HG03469 (cell line): ENCODE measurements around the gene FCN2.

Source experiments
- ATAC-seq: cut with Tn5 transposase; IDR thresholded peaks from one replicate; pipeline ENCODE4 v1.9.1; 2021; ENCODE audit warnings: mild to moderate bottlenecking, moderate library complexity, moderate number of reproducible peaks; ENCODE audit not compliant: unreplicated experiment

The FCN2 gene

GRCh38 chr9:134880484-134881312 is at the start of gene FCN2:
FCN2 (plus strand) TSS chr9:134880810; CDS start chr9:134880822, 12 bp downstream.
- no peak for ATAC-seq

GRCh38 chr9:134830926-134831720 is 49.5 kb upstream of the FCN2 start:
- no peak for ATAC-seq

- ATAC-seq = no peak
Measured at GRCh38 chr9:134832471-134832870, 48.1 kb upstream of the FCN2 start.

GRCh38 chr9:134833294-134833880 is 47.2 kb upstream of the FCN2 start:
- ATAC-seq = no peak

- ATAC-seq = no peak
Measured at GRCh38 chr9:134834217-134834956, 46.2 kb upstream of the FCN2 start.

- ATAC-seq = no peak
Measured at GRCh38 chr9:134834957-134835419, 45.6 kb upstream of the FCN2 start.

GRCh38 chr9:134835448-134835847 is 45.2 kb upstream of the FCN2 start:
- no peak for ATAC-seq

GRCh38 chr9:134835987-134836386 is 44.6 kb upstream of the FCN2 start:
- ATAC-seq = no peak

GRCh38 chr9:134836406-134836970 is 44.1 kb upstream of the FCN2 start:
- no peak for ATAC-seq

- no peak for ATAC-seq
Measured at GRCh38 chr9:134837529-134837928, 43.1 kb upstream of the FCN2 start.

- no peak for ATAC-seq
Measured at GRCh38 chr9:134838651-134839454, 41.8 kb upstream of the FCN2 start.

GRCh38 chr9:134839455-134840125 is 41.0 kb upstream of the FCN2 start:
- no peak for ATAC-seq

GRCh38 chr9:134840511-134840910 is 40.1 kb upstream of the FCN2 start:
- ATAC-seq = no peak

GRCh38 chr9:134841180-134841904 is 39.3 kb upstream of the FCN2 start:
- ATAC-seq = no peak

- ATAC-seq = no peak
Measured at GRCh38 chr9:134842321-134842720, 38.3 kb upstream of the FCN2 start.

- ATAC-seq = no peak
Measured at GRCh38 chr9:134843740-134844139, 36.9 kb upstream of the FCN2 start.

- ATAC-seq = no peak
Measured at GRCh38 chr9:134844821-134845220, 35.8 kb upstream of the FCN2 start.

GRCh38 chr9:134846187-134846586 is 34.4 kb upstream of the FCN2 start:
- ATAC-seq = no peak
